Measurements from ENCODE around the gene TPMT. TPM values are rescaled to one million over a fixed set of nuclear protein-coding genes. Genes with fewer than 3 reads are reported as not detected.

TPMT gene
- total RNA-seq, 4 donors from 2014 or later: 8.1 to 16.1 (median 12.7) TPM

DNA sequence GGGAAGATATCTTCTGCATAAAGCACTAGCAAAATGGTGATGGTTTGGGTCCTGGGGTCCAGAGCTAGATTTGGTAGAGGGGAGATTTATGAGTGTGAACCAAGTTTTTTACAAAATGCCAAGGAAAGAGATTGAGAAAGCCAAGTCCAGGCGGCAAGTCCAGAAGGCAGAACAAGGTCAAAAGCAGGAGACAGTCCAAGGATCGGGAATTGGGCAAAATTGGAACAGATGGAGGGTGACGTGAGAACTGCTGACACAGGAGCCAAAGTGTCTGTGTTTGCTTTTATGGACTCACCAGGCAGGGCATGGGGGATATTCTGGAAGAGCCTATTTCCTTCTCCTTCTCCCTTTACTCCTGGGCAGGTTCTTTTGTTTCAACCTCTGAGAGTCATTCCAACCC lies 36.5 kb downstream of the TPMT start:
- TF ChIP-seq, protein P1, sequence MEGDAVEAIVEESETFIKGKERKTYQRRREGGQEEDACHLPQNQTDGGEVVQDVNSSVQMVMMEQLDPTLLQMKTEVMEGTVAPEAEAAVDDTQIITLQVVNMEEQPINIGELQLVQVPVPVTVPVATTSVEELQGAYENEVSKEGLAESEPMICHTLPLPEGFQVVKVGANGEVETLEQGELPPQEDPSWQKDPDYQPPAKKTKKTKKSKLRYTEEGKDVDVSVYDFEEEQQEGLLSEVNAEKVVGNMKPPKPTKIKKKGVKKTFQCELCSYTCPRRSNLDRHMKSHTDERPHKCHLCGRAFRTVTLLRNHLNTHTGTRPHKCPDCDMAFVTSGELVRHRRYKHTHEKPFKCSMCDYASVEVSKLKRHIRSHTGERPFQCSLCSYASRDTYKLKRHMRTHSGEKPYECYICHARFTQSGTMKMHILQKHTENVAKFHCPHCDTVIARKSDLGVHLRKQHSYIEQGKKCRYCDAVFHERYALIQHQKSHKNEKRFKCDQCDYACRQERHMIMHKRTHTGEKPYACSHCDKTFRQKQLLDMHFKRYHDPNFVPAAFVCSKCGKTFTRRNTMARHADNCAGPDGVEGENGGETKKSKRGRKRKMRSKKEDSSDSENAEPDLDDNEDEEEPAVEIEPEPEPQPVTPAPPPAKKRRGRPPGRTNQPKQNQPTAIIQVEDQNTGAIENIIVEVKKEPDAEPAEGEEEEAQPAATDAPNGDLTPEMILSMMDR (IDR thresholded peaks at IDR 0.05): no peak
- TF ChIP-seq POLR2A (IDR thresholded peaks at IDR 0.05): no peak
- Histone ChIP-seq H3K36me3 (no peaks in the 10 kb centered on the region), H3K27me3 (no peaks in the 10 kb centered on the region), H3K9me3 (no peaks in the 10 kb centered on the region), H3K4me1 (peaks cover 7 to 26% (median 14%) of the 10 kb centered on the region in 3 donors), H3K27ac (no peak overlapping the region), H3K4me3 (no peak overlapping the region)
- 68 to 81% methylated on average over 3 of the region's 3 CpGs for WGBS, 2 donors
- no peak for DNase-seq
- intact Hi-C loops (cut with DNase I): no loop called here

DNA sequence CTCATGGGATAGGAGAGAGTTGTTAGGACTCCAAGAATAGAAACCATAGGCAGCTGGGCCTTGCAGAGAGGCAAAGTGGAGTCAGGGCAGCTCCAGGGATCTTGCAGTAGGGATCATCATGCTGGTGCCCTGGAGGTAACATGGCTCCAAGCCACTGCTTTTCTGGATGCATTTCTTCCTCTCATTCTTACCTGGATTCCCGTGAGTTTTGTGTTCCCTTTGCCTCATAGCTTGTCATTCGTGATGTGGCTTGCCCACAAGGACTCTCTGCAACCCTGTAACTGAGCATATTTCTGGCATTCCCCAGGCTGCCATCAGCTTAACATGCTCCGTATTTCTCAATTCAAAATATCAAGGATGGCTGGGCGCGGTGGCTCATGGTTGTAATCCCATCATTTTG lies 37.7 kb downstream of the TPMT start:
- intact Hi-C loops (cut with DNase I): no loop called here
- WGBS, 2 donors: 53 to 61% methylated on average over 4 of the region's 5 CpGs
- Histone ChIP-seq H3K4me1 (peaks cover 3 to 14% (median 3%) of the 10 kb centered on the region in 3 donors), H3K27ac (no peak overlapping the region), H3K9me3 (no peaks in the 10 kb centered on the region), H3K27me3 (no peaks in the 10 kb centered on the region), H3K4me3 (no peak overlapping the region), H3K36me3 (no peaks in the 10 kb centered on the region)
- DNase-seq: no peak
- TF ChIP-seq POLR2A (IDR thresholded peaks at IDR 0.05): no peak
- TF ChIP-seq, protein P1 (IDR thresholded peaks at IDR 0.05): no peak

DNA sequence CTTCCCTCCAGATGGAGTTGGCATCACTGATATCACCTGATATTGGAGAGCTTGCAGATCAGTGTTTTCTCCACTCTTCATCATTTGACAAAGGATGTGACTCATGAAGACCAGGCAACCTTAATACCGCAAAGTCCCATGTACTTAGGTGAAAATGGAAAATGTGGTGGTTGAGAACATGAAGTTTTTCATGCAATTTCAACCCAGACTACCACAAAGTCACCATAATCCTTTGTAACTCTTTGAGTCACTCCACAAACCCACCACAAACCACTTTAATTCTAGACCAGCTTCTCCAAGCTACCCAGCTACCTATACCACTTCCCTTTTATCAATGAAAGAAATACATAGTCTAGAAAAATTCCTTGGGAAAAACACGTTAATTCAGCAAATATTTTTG lies 39.5 kb downstream of the TPMT start:
- DNase-seq: no peak
- Histone ChIP-seq H3K27me3 (no peaks in the 10 kb centered on the region), H3K27ac (no peak overlapping the region), H3K9me3 (no peaks in the 10 kb centered on the region), H3K4me3 (no peak overlapping the region), H3K36me3 (no peaks in the 10 kb centered on the region), H3K4me1 (peaks cover 0 to 6% (median 0%) of the 10 kb centered on the region in 3 donors)
- intact Hi-C loops (cut with DNase I): no loop called here
- TF ChIP-seq, protein P1 (IDR thresholded peaks at IDR 0.05): no peak
- TF ChIP-seq POLR2A (IDR thresholded peaks at IDR 0.05): no peak
- 68 to 86% methylated on average over 2 of the region's 2 CpGs for WGBS, 2 donors

DNA sequence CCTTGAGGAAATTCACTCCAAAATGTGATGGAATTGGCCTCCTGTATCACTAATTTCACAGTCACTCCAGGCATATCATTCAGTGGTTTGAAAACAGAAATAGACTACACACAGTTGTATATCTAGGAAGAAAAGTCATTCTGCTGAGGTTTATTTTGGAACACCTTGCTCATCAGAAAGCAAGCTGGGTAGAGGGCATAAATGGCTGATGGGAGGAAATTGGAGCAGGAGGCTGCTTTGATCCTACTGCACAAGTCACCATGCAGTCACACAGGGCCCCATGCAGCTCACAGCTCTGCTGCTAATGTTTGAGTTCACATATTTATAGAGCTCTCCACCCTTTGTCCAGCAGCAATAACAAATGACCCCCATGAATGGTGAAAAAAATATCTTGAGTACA lies 44.7 kb downstream of the TPMT start:
- TF ChIP-seq, protein P1 (IDR thresholded peaks at IDR 0.05): no peak
- no peak for TF ChIP-seq POLR2A (IDR thresholded peaks at IDR 0.05)
- Histone ChIP-seq H3K27ac (no peak overlapping the region), H3K4me1 (no peaks in the 10 kb centered on the region), H3K4me3 (no peak overlapping the region), H3K27me3 (no peaks in the 10 kb centered on the region), H3K36me3 (no peaks in the 10 kb centered on the region), H3K9me3 (peaks cover 0 to 6% (median 4%) of the 10 kb centered on the region in 3 donors)
- no peak for DNase-seq
- intact Hi-C loops (cut with DNase I): no loop called here

DNA sequence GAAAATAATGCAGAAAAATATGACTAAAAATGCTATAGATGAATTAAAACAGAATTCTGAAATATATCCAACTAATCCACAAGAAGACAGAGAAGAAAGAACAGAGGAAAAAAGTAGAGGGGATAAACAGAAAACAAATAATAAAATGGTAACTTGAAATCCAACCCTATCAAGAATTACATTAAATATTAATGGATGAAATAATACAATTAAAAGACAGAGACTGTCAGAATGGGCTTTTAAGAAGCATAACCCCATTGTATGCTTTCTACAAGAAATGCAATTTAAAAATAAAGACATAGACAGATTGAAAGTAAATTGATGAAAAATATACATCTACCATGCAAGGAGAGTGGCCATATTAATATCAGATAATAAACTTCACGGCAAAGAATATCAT lies 47.8 kb downstream of the TPMT start:
- no peak overlapping the region for H3K4me3 ChIP-seq
- 92 to 96% methylated on average over 1 of the region's 1 CpG for WGBS, 2 donors
- TF ChIP-seq POLR2A (IDR thresholded peaks at IDR 0.05): no peak
- TF ChIP-seq, protein P1 (IDR thresholded peaks at IDR 0.05): no peak
- no peaks in the 10 kb centered on the region for H3K4me1 ChIP-seq
- no peaks in the 10 kb centered on the region for H3K27me3 ChIP-seq
- peaks cover 0 to 6% (median 4%) of the 10 kb centered on the region in 3 donors for H3K9me3 ChIP-seq
- no peak for DNase-seq
- no peak overlapping the region for H3K27ac ChIP-seq
- intact Hi-C loops (cut with DNase I): no loop called here
- H3K36me3 ChIP-seq: no peaks in the 10 kb centered on the region

Measured in esophagus squamous epithelium (tissue), 5 donors.